Measurements from ENCODE around the gene PSMD1.

PSMD1 gene

GRCh38 chr2:231163011-231163410, 106.3 kb downstream of the PSMD1 start:
- no peak overlapping the region for H3K27ac ChIP-seq
- TF ChIP-seq, protein P1, sequence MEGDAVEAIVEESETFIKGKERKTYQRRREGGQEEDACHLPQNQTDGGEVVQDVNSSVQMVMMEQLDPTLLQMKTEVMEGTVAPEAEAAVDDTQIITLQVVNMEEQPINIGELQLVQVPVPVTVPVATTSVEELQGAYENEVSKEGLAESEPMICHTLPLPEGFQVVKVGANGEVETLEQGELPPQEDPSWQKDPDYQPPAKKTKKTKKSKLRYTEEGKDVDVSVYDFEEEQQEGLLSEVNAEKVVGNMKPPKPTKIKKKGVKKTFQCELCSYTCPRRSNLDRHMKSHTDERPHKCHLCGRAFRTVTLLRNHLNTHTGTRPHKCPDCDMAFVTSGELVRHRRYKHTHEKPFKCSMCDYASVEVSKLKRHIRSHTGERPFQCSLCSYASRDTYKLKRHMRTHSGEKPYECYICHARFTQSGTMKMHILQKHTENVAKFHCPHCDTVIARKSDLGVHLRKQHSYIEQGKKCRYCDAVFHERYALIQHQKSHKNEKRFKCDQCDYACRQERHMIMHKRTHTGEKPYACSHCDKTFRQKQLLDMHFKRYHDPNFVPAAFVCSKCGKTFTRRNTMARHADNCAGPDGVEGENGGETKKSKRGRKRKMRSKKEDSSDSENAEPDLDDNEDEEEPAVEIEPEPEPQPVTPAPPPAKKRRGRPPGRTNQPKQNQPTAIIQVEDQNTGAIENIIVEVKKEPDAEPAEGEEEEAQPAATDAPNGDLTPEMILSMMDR (conservative IDR thresholded peaks at IDR 0.05) = no peak

GRCh38 chr2:231163414-231164095, 106.9 kb downstream of the PSMD1 start:
- no peak overlapping the region for H3K27ac ChIP-seq
- TF ChIP-seq, protein P1 (conservative IDR thresholded peaks at IDR 0.05) = no peak

DNA sequence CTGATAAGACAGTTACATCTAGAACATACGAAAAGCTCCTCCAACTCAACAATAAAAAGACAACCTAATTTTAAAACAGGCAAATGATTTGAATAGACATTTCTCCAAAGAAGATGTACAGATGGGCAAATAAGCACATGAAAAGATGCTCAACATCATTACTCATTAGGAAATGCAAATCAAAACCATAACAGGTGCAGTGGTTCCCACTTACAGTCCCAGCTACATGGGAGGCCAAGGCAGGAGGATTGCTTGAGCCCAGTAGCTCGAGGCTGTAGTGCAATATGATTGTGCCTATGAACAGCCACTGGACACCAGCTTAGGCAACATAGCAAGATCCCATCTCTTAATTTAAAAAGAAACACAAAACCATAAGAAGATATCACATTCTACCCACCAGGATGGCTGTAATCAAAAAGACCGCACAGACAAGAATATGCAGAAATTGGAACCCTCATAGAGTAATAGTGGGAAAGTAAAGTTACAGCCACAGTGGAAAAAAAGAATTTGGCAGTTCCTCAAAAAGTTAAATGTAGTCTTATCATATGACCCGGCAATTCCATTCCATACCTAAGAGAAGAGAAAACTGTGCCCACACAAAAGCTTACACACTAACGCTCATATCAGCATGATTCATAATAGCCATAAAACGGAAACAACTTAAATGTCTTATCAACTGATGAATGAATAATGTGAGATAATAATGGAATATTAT, 111.2 kb downstream of the PSMD1 start:
- H3K27ac ChIP-seq = no peak overlapping the region
- TF ChIP-seq, protein P1 (conservative IDR thresholded peaks at IDR 0.05) = no peak

GRCh38 chr2:231168460-231169139, 111.9 kb downstream of the PSMD1 start:
- no peak overlapping the region for H3K27ac ChIP-seq
- TF ChIP-seq, protein P1 (conservative IDR thresholded peaks at IDR 0.05) = no peak

DNA sequence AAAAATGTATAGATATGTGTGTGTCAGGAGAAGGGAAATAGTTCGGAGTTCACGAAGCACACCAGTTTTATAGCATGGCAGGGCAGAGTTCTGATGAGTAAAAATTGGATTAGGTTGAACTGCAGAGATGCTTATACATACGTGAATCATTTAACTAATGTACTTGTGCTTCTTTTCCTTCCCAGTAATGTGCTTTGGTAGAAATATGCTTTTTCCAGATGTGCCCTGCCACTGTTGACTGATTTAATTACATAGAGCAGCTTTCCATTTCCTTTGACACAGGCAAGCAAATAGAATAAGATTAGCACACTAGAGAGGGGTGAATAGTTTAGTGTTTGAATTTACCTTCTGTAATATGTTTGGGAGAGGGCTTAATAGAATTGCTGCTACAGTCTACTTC, 112.8 kb downstream of the PSMD1 start:
- no peak overlapping the region for H3K27ac ChIP-seq
- TF ChIP-seq, protein P1 (conservative IDR thresholded peaks at IDR 0.05) = no peak

GRCh38 chr2:231170055-231170454, 113.4 kb downstream of the PSMD1 start:
- H3K27ac ChIP-seq = no peak overlapping the region

GRCh38 chr2:231172025-231172424, 115.4 kb downstream of the PSMD1 start:
- H3K27ac ChIP-seq = no peak overlapping the region
- TF ChIP-seq, protein P1 (conservative IDR thresholded peaks at IDR 0.05) = no peak

More at GRCh38 chr2:231170055-231170454, 113.4 kb downstream of the PSMD1 start:
- TF ChIP-seq, protein P1 (conservative IDR thresholded peaks at IDR 0.05) = no peak

Data from VCaP (cell line).